Right cardiac atrium (tissue), 5 donors: ENCODE results near the gene BFSP1. TPM values are rescaled to one million over a fixed set of nuclear protein-coding genes. Genes with fewer than 3 reads are reported as not detected.
A peak's percentile ranks its signal among the peaks of the same experiment; 100 is the strongest.

ENCODE experiments used
- ATAC-seq, 2 donors: fragments of 200-7000 bp; cut with Tn5 transposase; one replicate each; pipeline versions ENCODE4 v1.8.0 to v1.9.1; 2020; ENCODE audit warnings: moderate library complexity in 2 of 2, mild to moderate bottlenecking in 1 of 2
- DNase-seq, 3 donors: peaks; one replicate each; pipeline ENCODE4 v3.0.0-alpha.2; 2020
- H3K27ac ChIP-seq: one replicate; pipeline ENCODE4 v1.5.1; 2013; ENCODE audit warnings: mild to moderate bottlenecking, low read length, control low read depth, moderate library complexity
- H3K27me3 ChIP-seq: one replicate; pipeline ENCODE4 v1.6.1; 2013; ENCODE audit not compliant: control insufficient read depth, insufficient read depth
- H3K4me1 ChIP-seq: one replicate; pipeline ENCODE4 v1.6.1; 2013; ENCODE audit warnings: low read length; ENCODE audit not compliant: control insufficient read depth, insufficient read depth
- H3K4me3 ChIP-seq: one replicate; pipeline ENCODE4 v1.5.1; 2013; ENCODE audit warnings: low read length, control low read depth
- H3K9me3 ChIP-seq: one replicate; pipeline ENCODE4 v1.6.1; 2013; ENCODE audit warnings: low read length; ENCODE audit not compliant: control insufficient read depth
- WGBS: extraction: QIAGEN DNeasy Blood & Tissue Kit; methylation state at CpG from one replicate; pipeline ENCODE4 v1.1.7; 2013; 5-methylcytosine and 5-hydroxymethylcytosine counted together
- intact Hi-C, 4 donors: fragments of 100-400 bp; cut with DNase I; formaldehyde crosslinking; loops; one replicate each; pipeline versions ENCODE4 v1.11.0 to v1.14.0; 2022 to 2023
- polyA plus RNA-seq: library from polyadenylated mRNA; stranded (reverse); fragments of 200-250 nt; gene quantifications from one replicate; pipeline ENCODE4 v1.2.3, GENCODE V29; 2013
- total RNA-seq, 4 donors: library from RNA; stranded (reverse); fragmentation: NEBNext Ultra II Directional; extraction: Animal tissue kit (Norgen Biotek cat#: 25700); gene quantifications; one replicate each; pipeline ENCODE4 v1.2.1, GENCODE V29; 2021
- donor health status: healthy with polysubstance abuse.
- donor health status: DM: no; HTN: yes; CAD: no.
- donor health status: DM: no; HTN: no; CAD: no.
- donor health status: DM: no; HTN: yes; CAD: no; lungs with severe emphysema.
- donor health status: DM: yes; HTN: yes; CAD: no.

Gene BFSP1
- total and polyA plus RNA-seq, 5 donors: 0.59 to 1.8 (median 0.65) TPM

DNA sequence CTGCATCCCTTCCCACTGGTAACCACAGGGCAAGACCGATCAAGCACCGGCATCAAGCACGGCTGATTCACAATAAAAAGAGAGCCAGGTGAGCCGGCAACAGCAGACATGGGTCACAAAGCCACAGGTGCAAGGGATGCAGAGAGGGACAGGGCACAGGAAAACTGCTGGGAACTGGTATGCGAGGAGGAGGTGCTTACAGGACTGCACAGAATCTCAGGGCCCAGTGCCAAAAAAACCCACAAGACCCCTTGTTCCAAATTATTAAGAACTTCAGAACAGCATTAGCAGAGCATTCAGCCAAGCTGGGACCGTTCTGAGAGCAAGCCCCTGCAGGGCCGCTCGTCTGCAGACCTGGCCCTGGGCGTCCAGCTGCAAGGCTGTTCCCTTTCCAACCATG, 35.4 kb downstream of the BFSP1 start:
- DNase-seq: no peak
- Histone ChIP-seq H3K4me1 (no peaks in the 10 kb centered on the region), H3K9me3 (no peaks in the 10 kb centered on the region), H3K27me3 (no peaks in the 10 kb centered on the region), H3K27ac (no peak overlapping the region), H3K4me3 (no peak overlapping the region)
- ATAC-seq: no peak
- intact Hi-C loops: no loop called here
- WGBS: 91% methylated on average over 9 of the region's 9 CpGs

DNA sequence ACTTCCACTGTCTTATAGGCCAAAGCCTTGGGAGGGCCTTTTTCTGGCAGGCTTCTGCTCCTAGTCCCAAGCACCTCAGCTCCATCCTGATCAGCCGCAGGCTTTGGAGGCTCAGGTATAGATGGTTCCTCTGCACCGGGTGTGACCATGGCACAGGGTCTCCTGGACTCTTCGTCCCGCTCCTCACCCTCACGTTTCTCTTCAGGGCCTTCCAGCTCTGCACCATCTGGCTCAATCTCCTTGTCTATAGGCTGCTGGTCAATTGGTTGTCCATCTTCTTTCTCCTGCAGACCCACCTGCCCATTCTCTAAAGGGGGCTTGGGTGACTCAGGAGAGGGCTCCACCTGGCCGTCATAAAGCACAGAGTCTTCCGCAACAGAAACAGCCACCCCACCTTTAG, 37.0 kb downstream of the BFSP1 start:
- Histone ChIP-seq H3K4me1 (no peaks in the 10 kb centered on the region), H3K27ac (no peak overlapping the region), H3K27me3 (no peaks in the 10 kb centered on the region), H3K9me3 (no peaks in the 10 kb centered on the region), H3K4me3 (no peak overlapping the region)
- intact Hi-C loops: no loop called here
- WGBS: 90% methylated on average over 7 of the region's 7 CpGs
- DNase-seq (no peak), ATAC-seq (no peak)

DNA sequence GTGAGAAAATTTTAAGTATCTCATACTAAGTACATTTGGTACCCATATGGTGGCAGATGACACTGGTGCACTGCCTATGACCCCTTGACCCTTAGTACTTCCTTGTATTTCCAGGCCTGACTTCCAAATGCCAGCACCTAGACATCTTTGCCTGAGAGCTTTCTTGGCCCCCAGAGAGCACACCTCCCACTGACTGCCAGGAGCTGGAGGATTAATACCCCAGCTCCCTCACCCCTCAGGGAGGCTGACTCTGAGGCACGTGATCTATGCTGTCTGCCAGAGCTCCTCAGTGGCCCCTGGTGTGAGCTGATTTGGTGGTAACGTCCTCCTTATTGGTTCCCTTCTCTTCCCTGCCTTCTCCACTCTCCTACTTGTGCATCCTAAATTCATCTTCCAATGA, 38.0 kb downstream of the BFSP1 start:
- intact Hi-C loops: no loop called here
- no peaks in the 10 kb centered on the region for H3K4me1 ChIP-seq
- H3K9me3 ChIP-seq: no peaks in the 10 kb centered on the region
- no peak overlapping the region for H3K4me3 ChIP-seq
- WGBS: 84% methylated on average over 2 of the region's 2 CpGs
- H3K27ac ChIP-seq: no peak overlapping the region
- DNase-seq (no peak), ATAC-seq (no peak)
- H3K27me3 ChIP-seq: no peaks in the 10 kb centered on the region

DNA sequence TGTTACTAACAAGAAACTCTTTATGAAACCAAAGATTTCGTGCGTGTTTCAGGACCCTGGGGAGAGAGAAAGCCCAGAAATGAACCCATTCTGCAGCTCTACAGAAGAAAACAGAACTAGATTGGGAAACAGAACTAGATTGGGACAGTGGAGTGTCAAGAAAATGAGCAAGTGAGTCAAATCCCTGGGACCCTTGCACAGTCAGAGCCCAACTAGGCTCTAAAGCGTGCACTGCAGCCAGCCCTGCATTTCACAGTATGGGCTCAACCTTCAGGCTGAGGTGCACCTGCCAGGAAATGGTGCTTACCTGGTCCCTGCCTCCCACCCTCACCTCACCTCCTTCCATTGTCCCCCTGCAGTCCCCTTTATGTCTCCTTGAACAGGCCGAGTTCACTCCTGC, 39.7 kb downstream of the BFSP1 start:
- intact Hi-C loops: no loop called here
- Histone ChIP-seq H3K27ac (no peak overlapping the region), H3K27me3 (no peaks in the 10 kb centered on the region), H3K9me3 (no peaks in the 10 kb centered on the region), H3K4me1 (no peaks in the 10 kb centered on the region), H3K4me3 (no peak overlapping the region)
- DNase-seq: no peak
- 92% methylated on average over 4 of the region's 4 CpGs for WGBS
- ATAC-seq: no peak

DNA sequence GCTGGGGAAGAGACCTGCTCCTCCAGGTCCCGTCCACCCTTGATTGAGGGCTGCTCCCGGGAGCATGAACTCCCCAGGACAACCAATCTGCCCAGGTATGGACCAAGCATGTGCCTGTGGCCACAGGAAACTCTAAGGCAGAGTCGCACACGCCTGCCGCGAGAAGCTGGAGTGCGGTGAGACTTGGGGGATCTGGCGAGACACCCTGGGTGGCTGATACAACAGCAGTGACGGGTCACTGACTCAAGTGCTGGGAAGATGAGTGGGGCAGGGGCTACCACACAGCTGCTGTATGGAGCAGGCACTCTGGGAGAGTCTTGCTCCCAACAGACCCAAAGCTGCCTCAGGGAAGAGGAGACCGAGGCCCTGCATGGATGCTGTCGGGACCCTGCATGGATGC, 40.1 kb downstream of the BFSP1 start:
- intact Hi-C loops: no loop called here
- DNase-seq (no peak), ATAC-seq (no peak)
- H3K4me3 ChIP-seq: no peak overlapping the region
- WGBS: 90% methylated on average over 11 of the region's 11 CpGs
- H3K27ac ChIP-seq: no peak overlapping the region
- H3K9me3 ChIP-seq: no peaks in the 10 kb centered on the region
- H3K4me1 ChIP-seq: no peaks in the 10 kb centered on the region
- no peaks in the 10 kb centered on the region for H3K27me3 ChIP-seq

DNA sequence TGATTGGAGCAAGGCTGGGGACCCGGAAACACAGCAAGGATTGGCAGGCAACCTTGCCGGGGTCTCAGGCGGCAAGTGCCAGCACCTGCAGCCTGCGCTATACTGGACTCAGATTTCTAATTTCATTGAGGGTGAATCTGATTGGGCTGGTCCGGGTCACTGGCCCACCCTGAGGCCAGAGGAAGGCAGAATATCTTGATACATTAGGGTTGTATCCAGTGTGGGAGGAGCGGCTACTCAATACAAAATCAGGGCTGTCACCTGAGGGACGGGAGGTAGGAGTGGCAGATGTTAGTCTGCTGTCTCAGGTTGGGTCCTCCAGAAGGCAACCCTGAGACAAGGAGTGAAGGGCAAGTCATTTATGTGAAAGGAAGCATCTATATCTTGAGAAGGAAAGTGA, 40.7 kb downstream of the BFSP1 start:
- Histone ChIP-seq H3K4me1 (no peaks in the 10 kb centered on the region), H3K27ac (no peak overlapping the region), H3K4me3 (no peak overlapping the region), H3K27me3 (no peaks in the 10 kb centered on the region), H3K9me3 (no peaks in the 10 kb centered on the region)
- 88% methylated on average over 7 of the region's 7 CpGs for WGBS
- intact Hi-C loops: no loop called here
- no peak for DNase-seq
- no peak for ATAC-seq

DNA sequence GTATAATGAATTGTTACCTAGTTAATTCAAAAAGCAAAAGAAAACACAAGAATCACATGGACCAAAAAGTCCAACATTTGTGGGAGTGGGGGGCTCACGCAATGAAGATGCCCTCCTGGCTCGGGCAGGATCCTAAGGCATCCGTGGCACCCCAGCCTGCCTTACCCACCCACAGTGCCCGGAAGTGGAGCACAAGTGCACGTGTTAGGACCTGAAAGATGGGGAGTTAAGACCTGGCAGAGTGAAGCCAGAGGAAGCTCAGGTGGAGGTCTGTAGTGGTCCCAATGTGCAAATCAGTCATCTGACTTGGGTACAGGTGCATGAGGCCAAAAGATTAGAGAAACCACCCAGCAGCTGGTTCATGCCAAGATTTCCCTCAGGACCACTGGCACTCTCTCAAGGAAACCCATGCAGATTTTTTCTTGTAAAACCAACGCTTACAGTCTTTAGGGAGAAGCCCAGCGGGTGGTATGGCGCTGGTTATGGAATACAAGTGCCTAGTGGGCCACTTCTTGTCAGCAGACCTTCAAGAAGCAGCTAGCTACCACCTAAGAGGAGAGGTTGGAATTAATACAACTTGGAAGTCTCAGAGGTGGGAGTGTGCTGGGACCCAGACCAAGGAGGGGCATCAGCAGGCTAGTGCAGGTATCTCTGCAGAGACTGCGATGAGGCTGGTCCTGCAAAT, 42.1 kb downstream of the BFSP1 start:
- Histone ChIP-seq H3K4me3 (no peak overlapping the region), H3K9me3 (no peaks in the 10 kb centered on the region), H3K27ac (no peak overlapping the region), H3K4me1 (no peaks in the 10 kb centered on the region), H3K27me3 (no peaks in the 10 kb centered on the region)
- WGBS: 79% methylated on average over 9 of the region's 9 CpGs
- ATAC-seq: no peak
- DNase-seq: no peak
- intact Hi-C loops: no loop called here

DNA sequence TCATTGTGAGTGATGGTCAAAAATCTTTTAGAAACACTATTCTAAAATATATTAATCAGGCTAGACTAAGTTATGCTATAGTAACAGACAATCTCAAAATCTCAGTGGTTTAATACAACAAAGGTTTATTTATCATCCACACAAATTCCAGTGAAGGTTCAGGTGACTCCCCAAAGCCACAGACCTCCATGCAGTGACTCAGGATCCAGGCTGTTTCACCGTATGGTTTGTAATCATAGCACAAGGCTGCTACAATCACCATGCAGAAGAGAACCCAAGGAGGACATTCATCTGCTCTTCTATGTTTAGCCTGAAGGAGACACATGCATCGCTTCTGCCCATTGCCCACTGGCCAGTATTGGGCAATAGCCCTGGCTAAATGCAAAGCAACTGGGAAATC, 46.2 kb downstream of the BFSP1 start:
- H3K9me3 ChIP-seq: no peaks in the 10 kb centered on the region
- no peaks in the 10 kb centered on the region for H3K4me1 ChIP-seq
- no peak overlapping the region for H3K27ac ChIP-seq
- intact Hi-C loops: no loop called here
- WGBS: 91% methylated on average over 2 of the region's 2 CpGs
- no peaks in the 10 kb centered on the region for H3K27me3 ChIP-seq
- DNase-seq (no peak), ATAC-seq (no peak)
- H3K4me3 ChIP-seq: no peak overlapping the region

DNA sequence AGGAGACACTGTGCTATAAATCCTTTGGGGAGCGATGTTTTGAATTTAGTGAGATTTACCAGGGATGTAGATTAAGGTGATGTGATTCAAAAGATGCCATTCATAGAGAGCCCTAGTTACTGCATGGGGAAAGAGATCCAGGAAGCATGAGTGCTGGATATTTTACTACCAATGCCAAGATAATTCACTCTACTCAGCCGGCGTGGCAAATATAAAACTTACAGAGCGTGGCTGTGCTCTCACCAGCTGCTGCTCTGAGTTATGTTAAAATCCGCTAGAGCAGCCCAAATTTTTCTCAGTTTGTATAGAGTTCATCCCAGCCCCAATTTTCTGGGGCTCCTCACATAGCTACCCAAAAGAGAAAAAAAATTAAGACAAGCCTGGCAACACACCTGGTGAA, 48.6 kb downstream of the BFSP1 start:
- DNase-seq (no peak), ATAC-seq (no peak)
- Histone ChIP-seq H3K27ac (no peak overlapping the region), H3K27me3 (no peaks in the 10 kb centered on the region), H3K4me3 (no peak overlapping the region), H3K9me3 (no peaks in the 10 kb centered on the region), H3K4me1 (no peaks in the 10 kb centered on the region)
- WGBS: 81% methylated on average over 5 of the region's 5 CpGs
- intact Hi-C loops: no loop called here

DNA sequence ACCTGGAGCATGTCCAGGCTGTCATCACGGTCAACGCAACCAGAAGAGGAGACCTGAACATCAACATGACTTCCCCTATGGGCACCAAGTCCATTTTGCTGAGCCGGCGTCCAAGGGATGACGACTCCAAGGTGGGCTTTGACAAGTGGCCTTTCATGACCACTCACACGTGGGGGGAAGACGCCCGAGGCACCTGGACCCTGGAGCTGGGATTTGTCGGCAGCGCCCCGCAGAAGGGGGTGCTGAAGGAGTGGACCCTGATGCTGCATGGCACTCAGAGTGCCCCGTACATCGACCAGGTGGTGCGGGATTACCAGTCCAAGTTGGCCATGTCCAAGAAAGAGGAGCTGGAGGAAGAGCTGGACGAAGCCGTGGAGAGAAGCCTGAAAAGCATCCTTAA, 49.5 kb downstream of the BFSP1 start:
- Histone ChIP-seq H3K4me1 (no peaks in the 10 kb centered on the region), H3K27me3 (no peaks in the 10 kb centered on the region), H3K27ac (no peak overlapping the region), H3K9me3 (no peaks in the 10 kb centered on the region), H3K4me3 (no peak overlapping the region)
- intact Hi-C loops: no loop called here
- no peak for ATAC-seq
- WGBS: 89% methylated on average over 16 of the region's 16 CpGs
- no peak for DNase-seq

DNA sequence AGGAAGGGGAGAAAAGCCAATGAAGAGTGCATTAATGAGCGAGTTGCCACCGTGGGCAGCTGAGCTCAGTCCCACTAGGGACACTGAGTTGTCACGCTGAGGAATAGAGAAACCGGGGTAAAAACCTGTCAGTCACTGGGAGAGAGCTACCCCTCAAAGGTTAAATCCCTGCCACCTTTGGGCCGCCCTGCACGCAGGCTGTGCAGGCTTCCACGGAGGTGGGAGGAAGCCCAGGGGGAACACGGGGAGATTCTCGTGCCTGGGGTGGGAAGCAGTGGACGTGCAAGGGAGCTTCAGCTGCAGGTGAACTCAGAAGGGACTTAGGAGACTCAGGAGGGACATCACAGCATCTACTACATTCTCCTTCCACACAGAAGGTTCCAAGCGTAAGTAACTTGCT, 50.5 kb downstream of the BFSP1 start:
- intact Hi-C loops: no loop called here
- Histone ChIP-seq H3K4me3 (no peak overlapping the region), H3K9me3 (no peaks in the 10 kb centered on the region), H3K27me3 (no peaks in the 10 kb centered on the region), H3K4me1 (no peaks in the 10 kb centered on the region), H3K27ac (no peak overlapping the region)
- ATAC-seq: no peak
- DNase-seq: no peak
- WGBS: 84% methylated on average over 11 of the region's 11 CpGs

DNA sequence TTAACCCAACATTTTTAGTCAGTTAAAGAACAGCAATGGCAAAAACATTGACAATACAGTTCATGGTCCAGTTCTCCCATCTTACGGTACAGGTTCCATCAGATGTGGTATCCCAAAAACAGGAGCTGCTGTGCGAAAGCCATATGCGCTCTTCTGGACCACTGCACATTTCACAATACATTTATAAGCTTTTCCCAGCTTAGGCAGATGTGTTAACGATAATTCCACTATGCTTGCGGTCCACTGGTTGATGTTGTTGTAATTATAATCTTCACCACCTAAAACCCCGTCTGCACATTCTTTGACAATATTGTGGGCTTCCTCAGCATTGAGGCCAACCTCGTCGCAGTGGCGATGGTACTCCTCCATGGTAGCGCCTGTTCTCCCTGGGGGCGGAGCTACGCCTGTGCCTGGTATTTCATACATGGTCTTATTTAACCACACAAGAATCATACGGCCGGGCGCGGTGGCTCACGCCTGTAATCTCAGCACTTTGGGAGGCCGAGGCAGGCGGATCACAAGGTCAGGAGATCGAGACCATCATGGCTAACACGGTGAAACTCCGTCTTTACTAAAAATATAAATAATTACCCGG, 52.0 kb downstream of the BFSP1 start:
- intact Hi-C loops: no loop called here
- ATAC-seq (no peak), DNase-seq (peak in 1 of 3 donors; percentile 53)
- Histone ChIP-seq H3K9me3 (no peaks in the 10 kb centered on the region), H3K27ac (no peak overlapping the region), H3K4me1 (no peaks in the 10 kb centered on the region), H3K27me3 (no peaks in the 10 kb centered on the region), H3K4me3 (no peak overlapping the region)
- WGBS: 95% methylated on average over 23 of the region's 23 CpGs
